Right cardiac atrium (tissue), 5 donors: ENCODE data around the gene KRTCAP2. TPM values are rescaled to one million over a fixed set of nuclear protein-coding genes. Genes with fewer than 3 reads are reported as not detected.
A peak's percentile ranks its signal among the peaks of the same experiment; 100 is the strongest.

Experiments used
- ATAC-seq, 2 donors: fragments of 200-7000 bp; cut with Tn5 transposase; one replicate each; pipeline versions ENCODE4 v1.8.0 to v1.9.1; 2020; ENCODE audit warnings: moderate library complexity in 2 of 2, mild to moderate bottlenecking in 1 of 2
- DNase-seq, 3 donors: peaks; one replicate each; pipeline ENCODE4 v3.0.0-alpha.2; 2020
- H3K27ac ChIP-seq: one replicate; pipeline ENCODE4 v1.5.1; 2013; ENCODE audit warnings: mild to moderate bottlenecking, low read length, control low read depth, moderate library complexity
- H3K27me3 ChIP-seq: one replicate; pipeline ENCODE4 v1.6.1; 2013; ENCODE audit not compliant: control insufficient read depth, insufficient read depth
- H3K4me1 ChIP-seq: one replicate; pipeline ENCODE4 v1.6.1; 2013; ENCODE audit warnings: low read length; ENCODE audit not compliant: control insufficient read depth, insufficient read depth
- H3K4me3 ChIP-seq: one replicate; pipeline ENCODE4 v1.5.1; 2013; ENCODE audit warnings: low read length, control low read depth
- H3K9me3 ChIP-seq: one replicate; pipeline ENCODE4 v1.6.1; 2013; ENCODE audit warnings: low read length; ENCODE audit not compliant: control insufficient read depth
- WGBS: extraction: QIAGEN DNeasy Blood & Tissue Kit; methylation state at CpG from one replicate; pipeline ENCODE4 v1.1.7; 2013; 5-methylcytosine and 5-hydroxymethylcytosine counted together
- intact Hi-C, 4 donors: fragments of 100-400 bp; cut with DNase I; formaldehyde crosslinking; loops; one replicate each; pipeline versions ENCODE4 v1.11.0 to v1.14.0; 2022 to 2023
- polyA plus RNA-seq: library from polyadenylated mRNA; stranded (reverse); fragments of 200-250 nt; gene quantifications from one replicate; pipeline ENCODE4 v1.2.3, GENCODE V29; 2013
- total RNA-seq, 4 donors: library from RNA; stranded (reverse); fragmentation: NEBNext Ultra II Directional; extraction: Animal tissue kit (Norgen Biotek cat#: 25700); gene quantifications; one replicate each; pipeline ENCODE4 v1.2.1, GENCODE V29; 2021
- donor health status: healthy with polysubstance abuse.
- donor health status: DM: no; HTN: yes; CAD: no.
- donor health status: DM: no; HTN: no; CAD: no.
- donor health status: DM: no; HTN: yes; CAD: no; lungs with severe emphysema.
- donor health status: DM: yes; HTN: yes; CAD: no.

The KRTCAP2 gene
- total and polyA plus RNA-seq, 5 donors, result 122 to 217 (median 137) TPM

DNA sequence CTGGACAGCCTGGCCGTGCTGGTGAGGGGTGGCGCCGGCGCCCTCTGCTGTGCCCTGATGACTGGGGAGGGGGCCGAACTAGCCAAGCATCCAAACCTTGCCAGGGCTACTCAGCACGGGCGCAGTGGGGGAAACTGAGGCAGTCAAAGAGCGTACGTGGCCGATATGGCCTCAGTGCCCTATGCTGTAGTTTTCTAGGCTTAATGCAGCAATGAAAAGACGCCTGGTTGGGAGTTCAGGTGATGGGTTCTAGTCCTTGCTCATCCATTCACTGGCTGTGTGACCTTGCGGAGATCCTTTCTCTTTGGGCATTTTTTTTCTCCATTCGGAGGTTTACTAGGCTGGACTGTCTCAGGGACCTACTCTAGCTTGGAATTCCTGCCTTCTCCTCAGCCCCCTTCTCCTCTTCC lies 36.2 kb upstream of the KRTCAP2 start:
- peak overlapping the region; percentile 88 for H3K4me3 ChIP-seq
- peaks cover 5% of the 10 kb centered on the region for H3K4me1 ChIP-seq
- no peaks in the 10 kb centered on the region for H3K9me3 ChIP-seq
- DNase-seq (no peak), ATAC-seq (no peak)
- no peaks in the 10 kb centered on the region for H3K27me3 ChIP-seq
- intact Hi-C loops, result no loop called here
- H3K27ac ChIP-seq, result peak overlapping the region; percentile 98
- 4% methylated on average over 13 of the region's 13 CpGs for WGBS

DNA sequence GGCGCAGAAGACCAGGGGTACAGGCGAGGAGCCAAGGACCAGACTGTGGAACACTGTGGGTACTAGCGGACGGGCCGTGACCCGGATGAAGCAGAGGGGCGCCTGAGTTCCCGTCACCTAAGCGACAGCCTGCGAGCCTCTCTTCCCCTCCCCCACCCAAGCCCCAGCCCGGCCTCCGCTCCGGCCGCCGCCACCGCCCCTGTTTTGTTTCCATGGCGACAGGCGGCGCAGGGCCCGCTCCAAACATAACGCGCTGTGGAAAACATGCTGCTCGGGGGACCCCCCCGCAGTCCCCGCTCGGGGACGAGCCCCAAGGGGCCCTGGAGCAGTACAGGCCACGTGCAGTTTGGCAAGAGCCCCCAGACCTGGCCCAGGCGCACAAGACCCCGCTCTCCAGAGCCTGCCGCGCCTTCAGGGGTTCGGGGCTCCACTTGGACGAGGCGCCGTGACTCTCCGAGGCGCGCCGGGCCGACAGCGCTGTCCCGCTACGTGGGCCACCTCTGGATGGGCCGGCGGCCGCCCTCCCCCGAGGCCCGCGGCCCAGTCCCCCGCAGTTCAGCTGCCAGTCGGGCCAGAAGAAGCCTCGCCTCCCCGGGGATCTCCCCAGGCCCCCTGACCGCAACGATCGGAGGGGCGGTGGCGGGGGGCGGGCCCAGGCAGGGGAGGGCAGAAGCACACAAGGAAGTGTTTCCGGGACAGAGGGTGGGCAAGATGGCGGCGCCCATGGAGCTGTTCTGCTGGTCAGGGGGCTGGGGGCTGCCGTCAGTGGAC lies 35.6 kb upstream of the KRTCAP2 start, which contains the start of gene MTX1:
Gene MTX1, plus strand, starts transcription at position 155 of the 771 bp plus-strand sequence. Its CDS starts 110 bp downstream, at position 265.
- WGBS, result under 1% methylated on average over 64 of the region's 64 CpGs
- intact Hi-C loops, result no loop called here
- Histone ChIP-seq H3K27ac (peak within 1 kb of the TSS; percentile 100), H3K4me3 (peak within 1 kb of the TSS; percentile 88), H3K27me3 (no peaks in the 10 kb centered on the region), H3K4me1 (peaks cover 5% of the 10 kb centered on the region), H3K9me3 (no peaks in the 10 kb centered on the region)
- DNase-seq (peak; percentile 96 to 98 (median 98)), ATAC-seq (peak; percentile 85 to 87)

DNA sequence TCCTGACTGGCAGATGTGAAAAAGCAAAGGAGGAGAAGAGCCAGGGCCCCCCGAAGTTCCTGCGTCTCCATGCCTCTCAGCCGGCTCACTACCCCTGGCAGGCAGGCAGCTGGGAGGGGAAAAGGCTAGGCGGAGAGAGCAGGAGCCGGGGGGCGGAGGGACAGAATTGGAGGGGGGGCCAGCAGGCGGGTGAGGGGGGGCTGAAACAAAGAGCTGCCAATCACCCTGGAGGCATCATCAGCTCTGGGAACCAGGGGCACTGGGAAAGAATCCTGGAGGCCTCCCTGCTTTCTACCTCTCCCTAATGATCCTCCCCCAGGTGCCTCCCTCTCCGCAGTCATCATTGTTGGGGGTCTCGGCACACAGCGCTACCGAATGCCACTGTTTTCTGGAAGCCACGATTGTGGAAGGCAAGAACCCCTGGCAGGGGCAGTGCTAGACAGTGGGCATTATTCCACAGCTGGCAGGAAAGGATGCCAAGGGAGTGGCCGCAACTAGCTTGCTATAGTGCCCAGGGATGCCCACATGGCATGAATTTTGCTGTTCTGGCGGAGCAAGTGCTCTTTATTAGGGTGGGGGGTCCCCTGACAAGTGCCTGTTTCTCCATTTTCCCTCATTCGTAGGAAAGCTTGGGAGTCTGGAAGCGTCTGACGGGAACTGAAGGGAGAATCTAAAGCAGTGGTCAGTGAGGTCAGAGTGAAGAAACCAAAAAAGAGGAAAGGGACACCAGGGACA lies 34.9 kb upstream of the KRTCAP2 start, which contains the start of gene THBS3:
Gene THBS3, minus strand, starts transcription at position 92 of the 735 bp plus-strand sequence. Its CDS starts 21 bp downstream, at position 71.
- peak within 1 kb of the TSS; percentile 100 for H3K27ac ChIP-seq
- H3K27me3 ChIP-seq, result no peaks in the 10 kb centered on the region
- H3K4me3 ChIP-seq, result peak within 1 kb of the TSS; percentile 88
- DNase-seq, result peak; percentile 75 to 90 (median 89)
- no peaks in the 10 kb centered on the region for H3K9me3 ChIP-seq
- ATAC-seq, result peak; percentile 29 to 35
- peaks cover 5% of the 10 kb centered on the region for H3K4me1 ChIP-seq
- 11% methylated on average over 17 of the region's 17 CpGs for WGBS
- intact Hi-C loops, result no loop called here

DNA sequence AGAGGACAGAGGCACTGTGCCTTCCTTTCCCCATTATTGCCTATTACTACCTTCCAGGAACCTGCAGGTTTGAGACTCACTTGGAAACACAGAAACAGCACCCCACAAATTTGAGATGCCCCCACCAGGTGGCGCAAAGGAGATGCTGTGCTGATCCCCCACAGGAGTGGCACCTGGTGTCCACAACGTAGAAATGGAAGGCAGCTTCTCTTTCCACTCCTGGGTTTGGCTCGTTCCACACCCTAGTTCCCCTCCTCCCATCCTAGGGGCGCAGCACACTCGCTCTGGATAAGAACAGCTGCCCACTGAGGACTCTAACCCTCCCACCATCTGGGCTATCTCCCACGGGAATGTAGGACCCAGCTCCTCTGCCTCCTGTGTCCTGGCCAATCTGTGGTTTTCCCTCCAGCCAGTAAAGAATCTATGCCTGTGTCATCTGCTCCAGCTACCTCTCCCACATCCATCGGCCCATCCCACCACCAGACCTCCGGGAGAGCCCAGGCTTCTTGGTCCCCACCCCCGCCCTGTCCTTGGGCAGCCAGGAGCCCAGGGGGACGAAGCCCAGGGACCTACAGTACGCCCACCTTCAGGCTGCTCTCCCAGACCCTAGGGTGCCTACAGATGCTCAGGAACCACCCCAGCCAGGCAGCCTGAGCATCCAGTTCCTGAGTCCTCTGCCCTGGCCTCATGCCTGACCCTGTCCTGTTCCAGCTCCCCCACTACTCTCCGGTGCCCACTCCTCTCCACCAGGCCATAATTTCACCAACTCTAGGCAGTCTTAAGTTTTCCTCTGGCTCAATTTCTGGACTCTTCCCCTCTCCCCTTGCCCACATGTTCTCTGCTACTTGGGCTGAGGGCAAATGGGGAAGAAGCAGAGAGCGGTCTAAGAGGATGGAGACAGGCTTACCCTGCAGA lies 34.0 kb upstream of the KRTCAP2 start:
- H3K9me3 ChIP-seq, result no peaks in the 10 kb centered on the region
- H3K27me3 ChIP-seq, result no peaks in the 10 kb centered on the region
- 20% methylated on average over 13 of the region's 13 CpGs for WGBS
- peak; percentile 86 to 95 (median 91) for DNase-seq
- intact Hi-C loops, result no loop called here
- H3K4me3 ChIP-seq, result peak overlapping the region; percentile 88
- peak overlapping the region; percentile 98 for H3K27ac ChIP-seq
- H3K4me1 ChIP-seq, result peaks cover 5% of the 10 kb centered on the region
- peak; percentile 10 to 27 for ATAC-seq

DNA sequence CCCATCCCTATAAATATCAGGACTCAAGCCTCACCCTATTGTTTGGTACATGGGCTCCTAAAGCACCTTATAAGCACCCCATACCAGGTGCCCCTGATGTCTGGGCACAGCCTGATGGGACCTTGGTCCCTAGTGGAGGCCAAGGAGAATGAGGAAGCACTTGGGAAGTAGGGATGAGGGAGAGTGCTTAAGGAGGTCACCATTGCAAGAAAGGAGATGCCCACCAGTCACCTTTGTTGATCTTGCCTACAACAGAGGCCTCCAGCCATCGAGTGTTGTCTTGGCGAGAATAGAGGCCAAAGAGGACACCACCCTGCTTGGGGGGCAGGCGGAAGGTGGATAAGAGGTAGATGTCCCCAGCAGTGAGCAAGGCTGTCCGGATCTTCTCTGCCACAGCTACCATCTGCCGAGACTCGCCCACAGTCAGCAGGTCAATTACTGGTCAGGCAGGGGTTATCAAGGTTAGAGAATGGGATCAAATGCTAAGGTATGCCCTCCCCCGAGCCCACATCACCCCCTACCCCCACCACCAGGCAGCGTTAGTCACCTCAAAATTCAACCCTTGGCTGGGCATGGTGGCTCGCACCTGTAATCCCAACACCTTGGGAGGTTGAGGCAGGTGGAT lies 33.0 kb upstream of the KRTCAP2 start:
- 57% methylated on average over 9 of the region's 9 CpGs for WGBS
- no peaks in the 10 kb centered on the region for H3K27me3 ChIP-seq
- no peak overlapping the region for H3K4me3 ChIP-seq
- no peak for DNase-seq
- no peak overlapping the region for H3K27ac ChIP-seq
- intact Hi-C loops, result no loop called here
- peaks cover 5% of the 10 kb centered on the region for H3K4me1 ChIP-seq
- no peaks in the 10 kb centered on the region for H3K9me3 ChIP-seq
- ATAC-seq, result no peak

DNA sequence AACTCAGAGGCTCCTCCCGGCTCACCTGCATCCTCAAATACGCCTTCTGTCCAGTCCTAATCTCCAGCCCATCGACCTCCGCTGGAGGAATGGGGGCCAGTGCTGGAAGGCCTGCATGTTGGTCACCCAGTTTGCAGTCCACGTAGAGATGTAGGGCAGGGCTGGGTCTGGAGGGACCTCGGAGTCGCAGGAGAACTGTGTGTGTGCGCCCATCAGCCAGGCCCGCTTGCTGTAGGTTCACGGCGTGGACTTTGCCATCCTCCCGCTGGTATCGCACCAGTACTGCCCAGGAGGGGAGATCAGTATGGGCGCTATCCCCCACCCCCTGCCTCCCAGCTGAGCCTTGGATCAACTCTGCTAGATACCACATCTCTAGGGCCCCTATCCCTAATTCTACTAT lies 31.9 kb upstream of the KRTCAP2 start:
- H3K4me1 ChIP-seq, result peaks cover 5% of the 10 kb centered on the region
- intact Hi-C loops, result no loop called here
- DNase-seq (no peak), ATAC-seq (no peak)
- H3K9me3 ChIP-seq, result no peaks in the 10 kb centered on the region
- WGBS, result 93% methylated on average over 14 of the region's 14 CpGs
- H3K27ac ChIP-seq, result no peak overlapping the region
- H3K4me3 ChIP-seq, result no peak overlapping the region
- H3K27me3 ChIP-seq, result no peaks in the 10 kb centered on the region

DNA sequence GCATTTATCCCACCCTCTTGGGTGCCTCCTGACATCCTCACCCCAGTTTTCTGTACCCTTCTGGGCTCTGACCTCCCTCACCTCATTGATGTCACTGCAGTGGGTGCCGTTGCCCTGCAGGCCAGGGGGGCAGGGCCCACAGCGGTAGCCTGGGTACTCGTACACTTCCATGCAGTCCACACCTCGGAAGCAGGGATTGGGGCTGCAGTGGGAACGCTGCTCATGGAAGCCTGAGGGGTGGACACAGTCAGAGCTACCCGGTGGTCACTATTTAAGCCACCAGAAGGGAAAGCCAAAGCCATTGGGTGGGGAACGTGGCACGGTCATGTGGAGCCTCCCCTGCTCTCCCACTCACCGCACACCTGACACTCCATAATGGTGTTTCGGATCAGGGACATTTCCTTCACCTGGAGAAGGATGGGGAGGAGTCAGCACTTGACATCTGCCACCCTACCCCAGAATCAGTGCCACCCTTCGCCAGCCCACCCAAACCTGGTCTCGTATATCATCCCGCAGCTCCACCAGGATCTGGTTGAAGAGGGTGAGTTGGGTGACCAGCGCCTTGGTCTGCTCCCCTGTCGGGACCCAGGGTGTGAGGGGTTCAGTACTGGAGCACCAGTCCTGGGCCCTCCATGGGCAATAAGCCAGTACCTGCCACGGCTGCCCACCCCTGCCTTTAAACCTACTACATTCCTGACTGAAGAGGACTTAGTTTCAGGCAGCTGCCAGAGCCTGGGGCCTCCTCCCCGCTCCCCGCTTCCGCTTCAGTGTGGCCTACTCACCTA lies 29.8 kb upstream of the KRTCAP2 start:
- no peaks in the 10 kb centered on the region for H3K27me3 ChIP-seq
- ATAC-seq, result no peak
- no peaks in the 10 kb centered on the region for H3K9me3 ChIP-seq
- no peak overlapping the region for H3K4me3 ChIP-seq
- H3K4me1 ChIP-seq, result peaks cover 3% of the 10 kb centered on the region
- intact Hi-C loops, result no loop called here
- no peak for DNase-seq
- no peak overlapping the region for H3K27ac ChIP-seq
- 90% methylated on average over 19 of the region's 19 CpGs for WGBS

DNA sequence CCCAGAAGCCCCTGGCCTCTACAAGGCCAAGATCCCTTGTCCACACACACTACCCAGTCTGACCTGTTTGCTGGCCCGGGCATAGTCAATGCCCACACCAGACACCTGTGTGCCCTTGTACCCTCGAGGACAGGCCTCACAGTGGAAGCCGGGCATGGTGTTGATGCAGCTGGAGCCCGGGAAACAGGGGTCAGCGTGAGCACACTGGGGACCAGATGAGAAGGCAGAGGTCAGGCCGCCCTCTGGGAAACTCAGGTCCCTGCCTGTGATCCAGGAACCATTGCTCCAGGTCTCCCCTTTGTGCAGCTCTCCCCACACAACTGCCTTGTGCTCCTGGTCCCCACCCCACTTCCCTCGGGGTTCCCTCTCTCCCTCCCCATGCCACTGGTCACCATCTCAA lies 29.1 kb upstream of the KRTCAP2 start:
- intact Hi-C loops, result no loop called here
- DNase-seq, result no peak

DNA sequence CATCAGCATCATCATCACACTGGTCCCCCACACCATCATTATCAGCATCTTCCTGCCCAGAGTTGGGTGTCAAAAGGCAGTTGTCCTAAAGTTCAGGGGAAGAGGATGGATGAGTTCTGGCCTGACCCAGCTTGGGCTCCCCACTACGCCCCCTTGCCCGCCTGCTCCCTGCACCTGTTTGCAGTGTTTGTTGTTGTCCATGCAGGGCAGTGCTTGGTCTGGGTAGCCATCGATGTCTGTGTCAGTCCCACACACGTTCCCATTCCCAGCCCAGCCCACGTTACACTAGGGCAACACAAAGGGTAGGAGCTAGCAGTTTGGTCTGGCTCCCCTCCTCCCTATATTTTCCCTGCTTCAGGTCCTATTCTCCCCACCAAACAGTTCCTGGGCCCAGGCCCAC lies 27.8 kb upstream of the KRTCAP2 start:
- no peaks in the 10 kb centered on the region for H3K9me3 ChIP-seq
- WGBS, result 89% methylated on average over 5 of the region's 5 CpGs
- H3K4me3 ChIP-seq, result no peak overlapping the region
- intact Hi-C loops, result no loop called here
- no peak for ATAC-seq
- no peaks in the 10 kb centered on the region for H3K27me3 ChIP-seq
- H3K27ac ChIP-seq, result no peak overlapping the region
- no peaks in the 10 kb centered on the region for H3K4me1 ChIP-seq
- DNase-seq, result no peak

More for the DNA sequence above, 29.1 kb upstream of the KRTCAP2 start:
- ATAC-seq, result no peak
- no peaks in the 10 kb centered on the region for H3K27me3 ChIP-seq
- H3K4me1 ChIP-seq, result peaks cover 3% of the 10 kb centered on the region
- H3K4me3 ChIP-seq, result no peak overlapping the region
- no peak overlapping the region for H3K27ac ChIP-seq
- WGBS, result 95% methylated on average over 7 of the region's 7 CpGs
- no peaks in the 10 kb centered on the region for H3K9me3 ChIP-seq

DNA sequence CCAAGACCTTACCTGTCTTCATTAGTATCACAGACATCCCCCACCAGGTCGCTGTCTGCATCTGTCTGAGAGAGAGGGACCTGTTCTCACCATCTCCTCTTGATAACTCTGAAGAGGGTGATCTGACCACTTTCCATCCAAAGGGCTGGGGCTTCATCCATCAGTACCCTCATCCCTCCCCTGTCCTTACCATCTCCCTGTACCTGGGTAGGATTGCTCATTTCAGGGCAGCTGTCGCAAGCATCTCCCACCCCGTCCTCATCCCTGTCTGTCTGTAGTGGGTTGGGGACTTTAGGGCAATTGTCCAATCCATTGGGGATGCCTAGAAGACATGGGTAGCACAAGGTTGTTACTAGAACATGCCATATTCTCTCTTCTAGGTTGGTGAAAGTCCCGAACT lies 26.7 kb upstream of the KRTCAP2 start:
- intact Hi-C loops, result no loop called here
- H3K27me3 ChIP-seq, result no peaks in the 10 kb centered on the region
- 89% methylated on average over 4 of the region's 4 CpGs for WGBS
- DNase-seq (no peak), ATAC-seq (no peak)
- H3K9me3 ChIP-seq, result no peaks in the 10 kb centered on the region
- no peaks in the 10 kb centered on the region for H3K4me1 ChIP-seq
- no peak overlapping the region for H3K27ac ChIP-seq
- H3K4me3 ChIP-seq, result no peak overlapping the region
